GM18861 (cell line): ENCODE data around the gene CTNNA1.

Source experiments
- ATAC-seq: cut with Tn5 transposase; IDR thresholded peaks from one replicate; pipeline ENCODE4 v1.9.1; 2021; ENCODE audit not compliant: unreplicated experiment

The CTNNA1 gene

GRCh38 chr5:138844125-138844461 is 90.9 kb downstream of the CTNNA1 start:
- no peak for ATAC-seq

- ATAC-seq: no peak
Measured at GRCh38 chr5:138844812-138845513, 91.7 kb downstream of the CTNNA1 start.

GRCh38 chr5:138849439-138849838 is 96.2 kb downstream of the CTNNA1 start:
- ATAC-seq: no peak

GRCh38 chr5:138849882-138850281 is 96.7 kb downstream of the CTNNA1 start:
- no peak for ATAC-seq

GRCh38 chr5:138850865-138851435 is 97.7 kb downstream of the CTNNA1 start:
- no peak for ATAC-seq

- no peak for ATAC-seq
Measured at GRCh38 chr5:138853132-138853531, 99.9 kb downstream of the CTNNA1 start.

- ATAC-seq: no peak
Measured at GRCh38 chr5:138867011-138867410, 113.8 kb downstream of the CTNNA1 start.

- ATAC-seq: no peak
Measured at GRCh38 chr5:138869038-138869437, 115.8 kb downstream of the CTNNA1 start.

- ATAC-seq: no peak
Measured at GRCh38 chr5:138869763-138870500, 116.7 kb downstream of the CTNNA1 start.

GRCh38 chr5:138870611-138871010 is 117.4 kb downstream of the CTNNA1 start:
- ATAC-seq: no peak

GRCh38 chr5:138872841-138873465 is 119.7 kb downstream of the CTNNA1 start:
- ATAC-seq: no peak

- no peak for ATAC-seq
Measured at GRCh38 chr5:138873466-138874221, 120.4 kb downstream of the CTNNA1 start.

- no peak for ATAC-seq
Measured at GRCh38 chr5:138874241-138874640, 121.0 kb downstream of the CTNNA1 start.

- no peak for ATAC-seq
Measured at GRCh38 chr5:138874771-138875551, 121.7 kb downstream of the CTNNA1 start, which contains the start of gene LRRTM2. Gene LRRTM2 (minus strand): TSS chr5:138875335. CDS start chr5:138874911, 424 bp downstream.

- ATAC-seq: no peak
Measured at GRCh38 chr5:138875552-138875875, 122.3 kb downstream of the CTNNA1 start.

GRCh38 chr5:138875946-138876345 is 122.7 kb downstream of the CTNNA1 start:
- no peak for ATAC-seq

GRCh38 chr5:138876811-138877210 is 123.6 kb downstream of the CTNNA1 start:
- no peak for ATAC-seq

GRCh38 chr5:138878437-138879235 is 125.4 kb downstream of the CTNNA1 start:
- ATAC-seq: no peak

- no peak for ATAC-seq
Measured at GRCh38 chr5:138883211-138883610, 130.0 kb downstream of the CTNNA1 start.

- ATAC-seq: no peak
Measured at GRCh38 chr5:138884094-138884493, 130.9 kb downstream of the CTNNA1 start.
